Neutrophil (primary cell): ENCODE results near the gene NINL.

Source experiments
- H3K27ac ChIP-seq: fragments of 200-600 bp; sonication (generic); 2 replicates; pipeline ENCODE4 v1.5.1; 2016; ENCODE audit warnings: mild to moderate bottlenecking, moderate library complexity
- H3K27me3 ChIP-seq: fragments of 200-600 bp; sonication (generic); 2 replicates; pipeline ENCODE4 v1.6.0; 2016; ENCODE audit warnings: mild to moderate bottlenecking
- H3K36me3 ChIP-seq: fragments of 200-600 bp; sonication (generic); 2 replicates; pipeline ENCODE4 v1.5.1; 2017
- H3K4me1 ChIP-seq, 2 experiments: fragments of 200-600 bp in 1 of 2; sonication (generic) in 1 of 2; 1 replicate in 1 of 2; 2 replicates in 1 of 2; pipeline versions ENCODE4 v1.5.1 to v1.6.1; 2013 to 2016; ENCODE audit warnings: low read depth in 1 of 2, low read length in 1 of 2, mild to moderate bottlenecking in 1 of 2, moderate library complexity in 1 of 2; ENCODE audit not compliant: control insufficient read depth in 1 of 2, insufficient read depth in 1 of 2
- H3K4me3 ChIP-seq, 2 experiments: fragments of 200-600 bp in 1 of 2; sonication (generic) in 1 of 2; 1 replicate in 1 of 2; 2 replicates in 1 of 2; pipeline ENCODE4 v1.5.1; 2013 to 2016; ENCODE audit warnings: low read depth in 1 of 2, low read length in 1 of 2, mild to moderate bottlenecking in 1 of 2, moderate library complexity in 1 of 2
- H3K9me3 ChIP-seq: fragments of 200-600 bp; sonication (generic); 2 replicates; pipeline ENCODE4 v1.5.1; 2016
- CTCF ChIP-seq: fragments of 200-600 bp; sonication (generic); IDR thresholded peaks from 2 replicates; pipeline ENCODE4 v1.5.1; 2016; ENCODE audit warnings: antibody characterized with exemption

The NINL gene

GRCh38 chr20:25537890-25538289 is 47.4 kb downstream of the NINL start:
- H3K4me1 ChIP-seq = no peaks in the 10 kb centered on the region
- no peaks in the 10 kb centered on the region for H3K9me3 ChIP-seq
- H3K4me3 ChIP-seq = no peak overlapping the region
- H3K27ac ChIP-seq = no peak overlapping the region
- no peak for TF ChIP-seq CTCF
- no peaks in the 10 kb centered on the region for H3K36me3 ChIP-seq
- H3K27me3 ChIP-seq = no peaks in the 10 kb centered on the region

- no peaks in the 10 kb centered on the region for H3K4me1 ChIP-seq
- no peaks in the 10 kb centered on the region for H3K27me3 ChIP-seq
- H3K27ac ChIP-seq = no peak overlapping the region
- no peaks in the 10 kb centered on the region for H3K9me3 ChIP-seq
- no peaks in the 10 kb centered on the region for H3K36me3 ChIP-seq
- TF ChIP-seq CTCF = no peak
- H3K4me3 ChIP-seq = no peak overlapping the region
These were observed 49.6 kb downstream of the NINL start for GRCh38 chr20:25535762-25536161.

- Histone ChIP-seq H3K9me3 (no peaks in the 10 kb centered on the region), H3K27me3 (no peaks in the 10 kb centered on the region), H3K4me1 (no peaks in the 10 kb centered on the region), H3K36me3 (no peaks in the 10 kb centered on the region), H3K4me3 (no peak overlapping the region), H3K27ac (no peak overlapping the region)
- no peak for TF ChIP-seq CTCF
These were observed 50.5 kb downstream of the NINL start for GRCh38 chr20:25534845-25535244.

DNA sequence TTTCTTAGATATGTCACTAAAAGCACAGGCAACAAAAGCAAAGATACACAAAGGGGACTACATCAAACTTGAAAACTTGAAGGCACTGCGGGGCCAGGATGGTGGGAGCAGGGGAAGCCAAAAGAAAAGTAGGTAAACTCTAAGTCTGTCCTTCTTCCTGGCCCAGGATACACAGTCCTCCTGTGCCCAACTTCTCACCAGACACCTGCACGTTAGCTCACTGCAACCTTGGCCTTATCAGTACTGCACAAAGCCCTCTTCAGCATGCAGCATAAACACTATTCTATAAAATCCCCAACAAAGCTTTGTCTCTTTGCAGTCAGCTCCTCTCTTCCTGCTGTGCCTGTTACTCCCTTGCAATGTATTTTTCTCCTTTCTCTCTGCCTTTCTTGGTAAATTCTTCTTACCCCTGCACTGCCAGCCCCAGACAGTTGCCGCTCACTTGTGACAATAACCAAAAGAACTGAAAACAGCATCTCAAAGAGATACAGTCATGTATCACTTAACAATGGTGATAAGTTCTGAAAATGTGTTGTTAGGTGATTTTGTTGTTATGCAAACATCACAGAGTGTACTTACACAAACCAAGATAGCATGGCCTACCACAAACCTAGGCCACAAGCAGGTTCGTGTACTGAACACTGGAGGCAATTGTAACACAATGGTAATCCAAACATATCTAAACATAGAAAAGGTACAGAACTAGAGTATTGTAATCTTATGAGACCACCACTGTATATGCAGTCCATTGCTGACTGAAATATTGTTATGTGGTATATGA is 51.2 kb downstream of the NINL start:
- no peak for TF ChIP-seq CTCF
- H3K4me3 ChIP-seq = no peak overlapping the region
- H3K9me3 ChIP-seq = no peaks in the 10 kb centered on the region
- no peaks in the 10 kb centered on the region for H3K4me1 ChIP-seq
- no peaks in the 10 kb centered on the region for H3K36me3 ChIP-seq
- H3K27me3 ChIP-seq = no peaks in the 10 kb centered on the region
- H3K27ac ChIP-seq = no peak overlapping the region

- no peaks in the 10 kb centered on the region for H3K9me3 ChIP-seq
- H3K27me3 ChIP-seq = no peaks in the 10 kb centered on the region
- H3K4me1 ChIP-seq = no peaks in the 10 kb centered on the region
- H3K27ac ChIP-seq = no peak overlapping the region
- TF ChIP-seq CTCF = no peak
- H3K36me3 ChIP-seq = no peaks in the 10 kb centered on the region
- H3K4me3 ChIP-seq = no peak overlapping the region
These were observed 52.4 kb downstream of the NINL start for GRCh38 chr20:25532971-25533391.
